ENCODE results near the gene REV3L.

The REV3L gene

DNA sequence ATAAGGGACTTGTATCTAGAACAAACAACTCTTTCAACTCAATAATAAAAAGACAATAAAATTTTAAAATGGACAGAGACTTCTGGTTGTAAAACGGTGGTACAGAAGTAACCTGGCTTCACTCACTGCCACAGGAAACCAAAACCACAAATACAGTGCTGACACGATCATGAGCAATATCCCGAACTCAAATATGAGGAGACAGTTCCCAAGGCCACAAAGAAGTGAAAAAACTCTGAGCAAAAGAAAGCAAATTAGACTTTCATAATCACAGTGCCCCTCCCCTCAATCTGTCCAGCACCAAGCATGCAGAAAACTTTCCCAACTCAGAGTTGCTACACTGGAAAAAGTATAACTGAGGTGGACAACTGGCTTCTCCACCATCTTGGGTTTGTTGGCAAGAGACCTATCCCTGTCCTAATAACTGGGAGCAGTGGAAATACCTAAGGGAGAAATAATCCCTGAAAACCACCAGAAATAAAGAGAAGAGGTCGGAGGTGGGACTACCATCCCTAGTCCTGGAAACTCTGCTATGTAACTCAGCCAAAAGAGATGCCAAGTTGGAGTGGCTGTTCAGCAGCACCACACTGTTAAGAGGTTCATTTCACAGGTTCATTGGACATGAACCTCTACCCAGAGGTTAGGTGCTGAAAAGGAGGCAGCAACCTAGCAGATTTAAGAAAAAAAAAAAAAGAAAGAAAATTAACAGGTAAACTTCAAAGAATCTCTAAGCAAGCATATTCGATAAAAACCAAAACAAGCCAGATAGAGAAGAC is 55.5 kb downstream of the REV3L start:
- peak; percentile 84 for DNase-seq (ENCODE audit: low read depth)

DNA sequence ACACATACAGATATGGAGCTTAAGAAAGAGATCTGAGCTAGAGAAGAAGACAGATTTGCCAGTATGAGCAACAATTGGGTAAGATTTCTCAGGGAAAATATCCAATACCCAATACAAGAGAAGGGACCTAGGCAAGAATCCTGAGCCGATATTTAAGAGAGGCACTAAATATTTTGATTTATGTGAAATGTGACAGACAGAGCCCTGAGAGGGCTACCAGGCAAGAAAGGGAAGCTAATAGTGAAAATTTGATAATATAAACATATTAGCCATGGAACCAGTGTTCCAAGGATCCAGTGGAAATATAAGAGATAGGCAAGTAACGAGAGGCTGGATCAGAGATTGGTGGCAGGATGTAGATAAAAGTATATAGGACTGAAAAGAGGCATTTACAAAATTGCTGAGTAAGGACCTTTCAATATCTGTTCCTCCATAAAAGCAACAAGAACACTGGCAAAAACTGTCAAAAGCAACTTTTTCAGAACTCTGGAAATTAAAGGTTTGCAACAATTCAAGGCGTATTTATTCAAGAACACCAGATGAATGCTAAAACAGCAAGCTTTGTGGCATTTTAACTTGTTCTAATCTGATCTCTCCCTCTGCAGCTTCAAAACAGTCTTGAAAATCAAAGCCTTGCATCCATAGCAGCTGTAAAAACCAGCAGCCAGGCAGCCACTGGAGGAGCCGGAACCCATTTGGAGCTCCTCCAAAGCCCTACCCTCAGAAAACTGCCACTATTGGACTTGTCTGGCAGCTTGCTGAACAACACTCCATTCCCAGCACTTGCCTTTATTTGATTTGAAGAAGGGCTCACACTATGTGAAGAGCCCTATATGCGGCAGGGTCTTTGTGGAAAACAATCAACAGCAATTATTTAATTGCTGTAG is 58.8 kb downstream of the REV3L start:
- DNase-seq (ENCODE audit: low read depth) = peak; percentile 41

DNA sequence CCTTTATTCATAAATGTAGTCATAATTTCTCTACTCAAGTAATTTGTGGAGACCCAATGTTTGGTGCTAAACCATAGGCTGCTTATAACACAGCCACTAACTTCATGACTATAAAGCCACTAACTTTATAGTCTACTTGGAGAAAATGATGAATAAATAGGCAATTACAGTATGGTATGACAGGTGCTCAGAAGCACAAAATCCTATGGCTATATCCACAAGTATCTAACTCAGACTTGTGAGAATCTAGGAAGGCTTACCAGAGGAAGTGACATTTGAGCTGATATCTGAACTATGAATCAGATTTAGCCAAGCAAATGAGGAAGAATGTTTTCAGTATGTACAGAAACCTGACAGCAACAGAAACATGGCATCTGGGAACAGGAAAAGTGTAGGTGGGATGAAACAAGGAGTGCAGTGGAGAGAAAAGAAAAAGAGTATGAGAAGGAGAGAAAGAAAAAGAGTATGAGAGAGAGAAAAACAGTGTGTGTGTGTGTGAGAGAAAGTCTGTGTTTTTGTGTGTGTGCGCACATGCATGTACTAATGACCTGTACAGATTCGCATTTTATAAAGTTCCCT is 59.9 kb downstream of the REV3L start:
- peak; percentile 38 for DNase-seq (ENCODE audit: low read depth)

DNA sequence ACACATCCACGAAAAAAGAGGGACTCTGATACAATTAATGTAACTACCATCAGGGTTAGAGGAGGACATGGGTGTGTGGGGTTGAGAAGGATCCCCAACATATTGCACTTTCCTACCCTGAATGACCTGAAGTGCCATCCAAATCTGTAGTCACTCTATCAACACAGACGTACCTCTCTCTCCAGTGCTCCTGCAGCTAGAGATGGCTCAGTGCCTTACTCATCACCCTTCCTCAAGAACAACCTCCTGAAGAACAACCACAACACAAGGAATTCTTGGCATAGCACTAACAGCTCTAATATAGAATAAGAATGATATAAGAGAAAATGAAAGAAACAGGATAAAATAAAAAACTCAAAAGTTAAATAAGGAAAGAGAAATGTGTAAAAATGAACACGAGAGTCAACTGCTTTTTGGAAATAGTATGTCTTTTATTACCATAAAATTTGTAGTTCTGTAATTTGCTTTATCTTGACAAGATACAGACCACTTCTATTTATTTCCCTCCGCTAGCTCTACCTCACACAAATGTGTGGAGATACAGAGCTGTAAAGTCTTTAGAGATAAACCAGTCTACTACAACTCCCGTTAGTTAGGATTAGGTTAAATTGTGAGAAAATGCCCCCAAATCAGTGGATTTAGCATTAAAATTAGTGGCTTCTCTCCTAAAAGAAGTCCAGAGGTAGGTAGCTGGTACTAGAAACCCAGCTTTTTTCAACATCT is 63.9 kb downstream of the REV3L start:
- peak; percentile 81 for DNase-seq (ENCODE audit: low read depth)

DNA sequence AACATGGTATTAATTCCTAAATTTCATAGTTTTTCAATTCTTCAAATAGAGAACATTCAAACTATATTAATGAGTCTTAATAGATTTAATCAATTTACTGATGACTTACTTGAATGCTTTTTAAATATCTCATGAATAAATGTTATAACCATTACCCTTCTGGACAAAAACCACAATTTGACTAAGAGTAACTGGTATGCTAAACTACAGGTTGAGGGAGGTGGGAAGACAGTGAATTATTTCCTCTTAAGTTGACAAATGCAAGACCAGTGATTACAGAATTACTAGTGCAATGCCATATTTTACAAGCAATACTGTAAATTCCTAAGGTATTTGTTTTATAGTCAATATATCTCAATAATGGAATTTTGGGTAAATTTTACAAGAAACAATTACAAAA is 65.1 kb downstream of the REV3L start:
- DNase-seq (ENCODE audit: low read depth) = peak; percentile 24

DNA sequence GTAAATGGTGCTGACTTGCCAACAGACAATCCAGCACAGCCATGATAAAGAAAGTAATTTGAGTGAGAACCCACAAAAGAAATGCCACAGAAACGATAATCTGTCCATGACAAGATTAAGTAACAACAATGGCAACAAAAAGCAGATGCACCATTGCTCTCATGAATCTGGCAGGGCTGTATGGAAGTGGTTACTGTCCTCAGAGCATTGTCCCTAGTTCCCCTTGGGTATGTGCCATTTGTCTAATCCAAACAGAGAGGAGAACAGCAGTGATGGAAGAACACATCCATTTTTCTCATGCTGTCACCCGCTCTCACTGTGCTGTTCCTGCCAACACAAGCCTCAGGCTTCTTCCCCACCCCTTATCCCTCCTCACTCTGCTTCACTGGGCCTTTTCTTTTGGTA is 65.8 kb downstream of the REV3L start:
- peak; percentile 51 for DNase-seq (ENCODE audit: low read depth)

DNA sequence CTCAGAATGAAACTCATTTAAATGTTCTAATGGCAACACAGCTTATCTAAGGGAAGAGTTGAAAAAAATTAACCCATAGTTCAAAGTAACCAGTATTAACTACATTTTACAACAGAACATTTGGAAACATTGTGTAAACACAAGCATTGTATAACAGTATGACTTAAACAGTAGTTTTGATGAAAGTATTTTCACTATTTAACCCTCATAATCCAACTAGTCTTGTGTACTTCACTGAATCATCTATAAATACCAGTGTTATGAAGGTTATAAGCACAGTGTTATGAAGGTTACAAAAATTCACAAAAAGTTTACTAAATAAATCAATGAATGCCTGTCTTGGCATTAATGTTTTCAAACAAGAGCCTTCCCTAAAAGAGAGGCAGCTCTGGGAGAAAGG is 66.5 kb downstream of the REV3L start:
- DNase-seq (ENCODE audit: low read depth) = peak; percentile 10

DNA sequence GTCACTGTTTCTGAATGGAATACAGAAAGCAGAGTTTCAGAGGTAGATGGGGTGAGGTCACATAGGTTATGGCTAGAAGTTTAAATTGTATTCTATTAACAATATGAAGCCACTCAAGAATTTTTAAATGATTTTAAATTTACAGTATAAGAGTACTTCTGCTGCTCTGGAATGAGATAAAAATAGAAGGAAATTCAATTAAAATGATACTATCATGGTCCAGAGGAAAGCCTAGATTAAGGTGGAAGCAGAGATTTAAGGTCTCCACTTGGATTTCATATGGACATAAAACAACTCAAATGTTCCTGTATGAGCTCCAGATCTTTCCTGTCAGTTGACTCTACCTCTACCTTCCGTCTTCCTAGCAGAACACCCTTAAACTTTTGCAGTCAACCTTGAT is 68.6 kb downstream of the REV3L start:
- no peak for DNase-seq (ENCODE audit: low read depth)

DNA sequence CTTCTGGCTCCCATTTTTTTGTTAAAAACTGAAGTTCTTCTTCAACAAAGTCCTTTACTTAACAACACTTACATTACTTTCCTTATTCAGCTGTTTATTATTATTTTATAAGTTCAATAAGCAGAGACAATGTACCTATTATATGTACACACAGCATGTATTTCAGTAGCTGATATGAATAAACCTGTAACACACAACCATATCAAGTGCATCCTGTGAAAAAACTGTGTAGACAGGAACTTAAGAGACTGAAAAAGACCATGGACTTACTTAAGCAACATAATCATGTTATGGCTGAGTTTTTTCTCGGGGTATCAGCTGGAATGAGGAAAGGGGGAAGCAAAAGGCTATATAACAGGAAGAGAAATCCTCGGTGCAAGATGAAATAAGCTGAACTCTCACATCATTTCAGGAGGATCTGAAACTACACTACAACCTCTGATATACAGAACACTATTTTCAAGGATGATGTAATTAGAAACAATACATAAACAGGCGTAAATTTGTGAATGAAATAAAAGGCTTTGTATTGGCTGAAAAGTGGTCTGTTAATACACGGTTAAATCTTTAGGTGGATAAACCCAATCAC is 70.9 kb downstream of the REV3L start:
- no peak for DNase-seq (ENCODE audit: low read depth)

DNA sequence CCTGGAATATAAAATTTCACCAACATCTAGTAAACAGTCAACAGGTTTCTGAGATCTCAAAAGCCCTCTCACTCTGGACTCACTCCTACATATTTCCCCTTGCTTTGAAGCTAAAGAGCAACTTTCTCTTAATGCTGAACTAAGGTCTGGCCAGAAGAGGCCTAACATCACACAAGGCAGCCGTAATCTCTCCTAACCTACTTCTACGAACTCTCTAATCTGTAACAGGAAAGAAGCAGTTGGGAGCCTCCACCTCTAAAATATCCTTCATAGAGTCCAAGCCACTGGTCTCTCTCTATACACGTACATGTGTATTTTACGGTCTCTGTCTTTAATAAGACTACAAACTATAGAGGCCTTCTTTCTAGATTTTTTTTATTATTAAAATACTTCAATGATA is 72.0 kb downstream of the REV3L start:
- DNase-seq (ENCODE audit: low read depth) = no peak

DNA sequence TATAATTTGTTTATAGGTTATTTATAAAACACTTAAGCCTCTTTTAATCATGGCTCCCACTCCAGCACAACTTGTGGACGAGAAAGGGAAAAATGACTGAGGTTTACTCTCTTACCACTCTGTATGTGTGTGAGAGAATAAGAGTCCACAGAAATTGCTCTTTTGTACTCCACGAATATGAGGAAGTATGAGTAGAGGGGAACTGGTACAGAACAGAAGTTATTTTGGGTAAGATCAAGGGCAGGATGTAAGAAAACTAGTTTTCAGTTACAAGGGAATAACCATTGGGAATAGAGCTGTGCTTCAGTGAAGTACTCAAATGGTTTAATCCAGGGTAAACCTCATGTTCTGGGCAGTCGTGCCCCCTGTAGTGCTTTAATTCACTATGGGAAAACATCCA is 72.6 kb downstream of the REV3L start:
- DNase-seq (ENCODE audit: low read depth) = no peak

DNA sequence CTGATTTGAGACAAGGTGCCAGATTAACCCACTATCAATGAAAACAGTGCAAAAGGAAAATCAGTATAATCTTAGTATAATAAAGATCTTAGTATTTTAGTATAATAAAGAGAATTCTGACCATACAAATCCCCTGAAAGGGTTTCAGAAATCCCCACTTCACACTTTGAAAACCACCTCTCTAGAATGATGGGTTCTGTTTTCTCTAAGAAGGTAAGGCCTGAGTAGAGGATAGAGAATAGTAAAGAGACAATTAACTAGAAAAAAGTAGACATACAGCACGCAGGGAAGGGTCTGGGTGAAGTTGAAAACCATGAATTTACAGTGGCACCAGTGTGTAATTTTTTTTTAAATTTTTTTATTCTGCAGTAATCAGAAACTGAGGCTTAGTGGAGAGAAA is 73.6 kb downstream of the REV3L start:
- DNase-seq (ENCODE audit: low read depth) = no peak

DNA sequence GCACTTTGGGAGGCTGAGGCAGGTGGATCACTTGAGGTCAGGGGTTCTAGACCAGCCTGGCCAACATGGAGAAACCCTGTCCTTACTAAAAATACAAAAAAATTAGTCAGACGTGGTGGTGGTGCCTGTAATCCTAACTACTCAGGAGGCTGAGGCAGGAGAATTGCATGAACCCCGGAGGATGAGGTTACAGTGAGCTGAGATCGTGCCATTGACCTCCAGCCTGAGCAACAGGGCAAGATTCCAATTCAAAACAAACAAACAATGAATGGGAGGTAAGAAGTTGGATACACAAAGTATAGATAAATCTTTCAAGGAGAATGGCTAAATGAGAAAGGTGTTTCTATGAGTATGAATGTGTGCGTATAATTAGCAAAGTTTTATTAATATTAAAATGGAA is 75.3 kb downstream of the REV3L start:
- no peak for DNase-seq (ENCODE audit: low read depth)

DNA sequence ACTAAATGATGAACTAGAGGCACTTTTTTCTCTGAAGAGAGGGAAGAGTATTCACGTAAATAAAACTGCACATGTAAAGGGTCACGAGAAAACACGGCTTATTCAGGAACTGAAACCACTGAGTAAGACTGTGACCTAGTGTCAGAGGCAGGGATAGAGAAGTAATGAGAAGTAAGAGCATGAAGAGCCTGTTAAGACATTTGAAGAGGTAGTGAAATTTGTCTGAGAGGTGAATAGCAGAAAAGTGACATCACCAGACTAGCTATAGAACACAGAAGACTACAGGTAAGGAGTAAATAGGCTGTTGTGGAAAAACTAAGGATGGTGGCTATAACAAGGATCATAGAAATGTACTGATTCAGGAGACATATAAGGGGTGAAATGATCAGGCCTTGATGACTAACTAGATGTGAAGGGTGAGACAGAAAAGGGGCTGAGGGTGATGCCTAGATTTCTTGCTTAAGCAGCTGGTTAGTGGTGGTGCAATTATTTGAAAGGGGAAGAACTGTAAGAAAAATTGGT is 76.8 kb downstream of the REV3L start:
- no peak for DNase-seq (ENCODE audit: low read depth)

DNA sequence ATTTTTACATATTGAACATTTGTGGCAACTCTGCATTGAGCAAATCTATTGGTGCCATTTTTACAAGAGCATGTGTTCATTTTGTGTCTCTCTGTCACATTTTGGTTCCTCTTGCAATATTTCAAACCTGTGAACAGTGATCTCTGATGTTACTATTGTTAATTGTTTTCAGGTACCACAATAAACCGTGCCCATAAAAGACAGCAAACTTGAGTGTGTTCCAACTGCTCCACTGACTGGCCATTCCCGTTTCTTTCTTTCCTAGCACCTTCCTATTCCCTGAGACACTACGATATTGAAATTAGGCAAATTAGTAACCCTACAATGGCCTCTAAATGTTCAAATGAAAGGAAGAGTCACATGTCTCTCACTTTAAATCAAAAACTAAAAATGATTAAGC is 79.6 kb downstream of the REV3L start:
- DNase-seq (ENCODE audit: low read depth) = no peak

DNA sequence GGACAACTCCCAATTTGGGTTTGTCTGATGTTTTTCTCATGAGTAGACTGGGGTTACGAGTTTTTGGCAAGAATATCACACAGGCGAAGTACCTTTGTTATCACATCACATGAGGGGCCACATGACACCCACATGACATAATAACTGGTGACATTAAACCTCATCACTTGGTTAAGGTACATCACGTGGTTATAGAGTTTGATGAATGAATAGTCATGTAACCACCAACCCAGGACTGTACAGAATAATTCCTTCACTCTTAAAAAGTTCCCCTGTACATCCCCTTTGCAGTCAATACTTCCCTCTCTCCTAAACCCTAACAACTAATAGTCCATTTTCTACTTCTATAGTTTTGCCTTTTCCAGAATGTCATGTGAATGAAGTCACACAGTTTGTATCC is 83.4 kb downstream of the REV3L start:
- DNase-seq (ENCODE audit: low read depth) = no peak

DNA sequence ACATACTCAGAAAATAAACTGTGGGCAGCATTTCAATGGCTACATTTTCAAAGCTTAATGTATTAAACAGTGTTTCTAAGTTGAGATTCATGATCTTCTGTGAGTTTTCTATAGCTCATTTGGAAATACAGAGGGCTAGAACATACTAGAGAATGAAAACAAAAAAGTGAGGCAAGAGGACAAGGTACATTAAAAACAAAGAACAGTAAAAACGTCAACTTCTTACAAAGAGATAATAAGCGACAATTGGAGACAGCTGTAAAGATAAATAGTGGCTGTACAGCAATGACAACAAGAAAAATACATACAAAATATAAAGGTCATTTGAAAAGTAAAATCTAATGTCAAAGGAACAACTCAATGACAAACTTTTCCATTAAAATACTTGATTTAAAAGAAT is 94.3 kb downstream of the REV3L start:
- no peak for DNase-seq (ENCODE audit: low read depth)

DNA sequence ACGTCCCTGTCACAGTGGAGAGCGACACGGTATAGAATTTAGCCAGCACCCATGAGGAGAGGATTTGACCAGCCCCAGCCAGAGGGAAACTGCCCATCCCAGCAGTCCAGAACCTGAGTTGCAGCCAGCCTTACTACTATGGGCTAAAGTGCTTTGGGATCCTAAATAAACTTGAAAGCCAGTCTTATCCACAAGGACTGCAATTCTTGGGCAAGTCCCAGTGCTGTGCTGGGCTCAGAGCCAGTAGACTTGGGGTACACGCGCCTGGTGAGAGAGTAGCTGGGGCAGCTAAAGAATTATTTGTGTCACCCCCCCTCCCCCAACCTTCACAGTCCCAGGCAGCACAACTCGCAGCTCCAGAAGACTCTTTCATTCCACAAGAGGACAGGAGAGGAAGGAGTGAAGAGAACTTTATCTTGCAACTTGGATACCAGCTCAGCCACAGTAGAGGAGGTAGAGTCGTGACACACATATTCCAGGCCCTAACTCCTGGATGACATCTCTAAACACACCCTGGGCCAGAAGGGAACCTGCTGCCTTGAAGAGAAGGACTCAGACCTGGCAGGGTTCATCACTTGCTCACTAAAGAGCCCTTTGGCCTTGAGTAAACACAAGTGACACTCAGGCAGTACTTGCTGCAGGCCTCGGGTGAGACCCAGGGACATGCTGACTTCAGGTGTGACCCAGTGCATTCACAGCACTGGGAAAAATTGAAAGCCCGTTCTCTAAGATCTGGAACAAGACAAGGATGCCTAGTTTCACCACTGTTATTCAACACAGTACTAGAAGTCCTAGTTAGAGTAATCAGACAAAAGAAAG is 100.3 kb downstream of the REV3L start:
- peak; percentile 25 for DNase-seq (ENCODE audit: low read depth)

DNA sequence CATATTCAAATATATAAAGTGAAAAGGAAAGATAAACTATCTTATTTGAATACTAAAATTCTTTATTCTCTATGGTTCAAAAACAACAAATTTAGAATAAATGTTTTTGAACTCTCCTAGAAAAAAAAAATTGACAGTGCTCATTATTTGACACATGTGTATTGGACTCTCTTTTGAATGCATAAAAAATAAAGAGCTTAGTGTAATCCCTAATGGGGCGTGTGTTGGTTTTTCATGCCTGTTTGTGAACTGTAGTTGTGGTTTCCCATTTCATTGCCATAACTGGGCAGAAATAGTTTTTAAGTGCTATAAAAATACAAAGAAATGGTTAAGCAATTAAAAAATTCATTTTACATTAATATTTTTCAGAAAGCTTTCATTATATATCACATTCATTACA is 101.3 kb downstream of the REV3L start:
- no peak for DNase-seq (ENCODE audit: low read depth)

DNA sequence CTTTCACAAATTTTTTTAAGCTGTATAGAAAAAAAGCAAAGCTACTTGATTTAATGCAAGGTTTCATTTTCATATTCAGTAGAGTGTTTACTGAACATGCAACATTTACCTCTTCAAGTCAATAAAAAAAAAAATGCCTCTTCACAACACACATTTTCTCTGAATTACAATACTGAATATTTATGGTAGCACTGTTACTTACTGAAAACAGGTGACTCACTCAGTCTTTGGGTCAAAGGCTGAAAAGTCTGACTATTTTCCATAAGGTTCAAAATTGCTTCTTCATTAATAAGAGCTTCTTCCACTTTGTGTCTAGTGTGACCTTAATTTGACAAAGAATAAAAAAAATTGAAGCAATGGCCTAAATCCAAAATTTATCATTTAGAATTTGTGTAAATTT is 101.9 kb downstream of the REV3L start:
- DNase-seq (ENCODE audit: low read depth) = peak; percentile 20

DNA sequence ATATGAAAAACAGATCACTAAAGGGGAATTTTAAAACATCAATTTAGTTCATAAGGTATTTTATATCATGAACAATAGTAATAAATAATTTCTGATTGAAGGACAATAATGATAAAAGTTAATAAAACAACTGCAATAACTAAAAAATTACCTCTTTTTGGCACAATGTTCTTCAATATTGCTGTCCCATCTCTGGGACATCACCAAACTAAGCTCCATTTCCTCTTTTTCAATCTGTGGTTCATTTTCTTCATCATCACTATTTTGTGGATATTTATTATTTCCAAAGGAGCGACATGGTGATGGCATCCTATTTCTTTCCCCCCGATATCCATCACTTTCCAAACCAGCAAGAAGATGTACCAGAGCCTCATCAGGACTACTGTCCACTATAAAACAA is 103.2 kb downstream of the REV3L start:
- DNase-seq (ENCODE audit: low read depth) = no peak
